HG03108 (cell line): ENCODE results near the gene SCD5.

Source experiments
- ATAC-seq: cut with Tn5 transposase; IDR thresholded peaks from one replicate; pipeline ENCODE4 v1.9.1; 2021; ENCODE audit warnings: moderate library complexity; ENCODE audit not compliant: unreplicated experiment

SCD5 gene

DNA sequence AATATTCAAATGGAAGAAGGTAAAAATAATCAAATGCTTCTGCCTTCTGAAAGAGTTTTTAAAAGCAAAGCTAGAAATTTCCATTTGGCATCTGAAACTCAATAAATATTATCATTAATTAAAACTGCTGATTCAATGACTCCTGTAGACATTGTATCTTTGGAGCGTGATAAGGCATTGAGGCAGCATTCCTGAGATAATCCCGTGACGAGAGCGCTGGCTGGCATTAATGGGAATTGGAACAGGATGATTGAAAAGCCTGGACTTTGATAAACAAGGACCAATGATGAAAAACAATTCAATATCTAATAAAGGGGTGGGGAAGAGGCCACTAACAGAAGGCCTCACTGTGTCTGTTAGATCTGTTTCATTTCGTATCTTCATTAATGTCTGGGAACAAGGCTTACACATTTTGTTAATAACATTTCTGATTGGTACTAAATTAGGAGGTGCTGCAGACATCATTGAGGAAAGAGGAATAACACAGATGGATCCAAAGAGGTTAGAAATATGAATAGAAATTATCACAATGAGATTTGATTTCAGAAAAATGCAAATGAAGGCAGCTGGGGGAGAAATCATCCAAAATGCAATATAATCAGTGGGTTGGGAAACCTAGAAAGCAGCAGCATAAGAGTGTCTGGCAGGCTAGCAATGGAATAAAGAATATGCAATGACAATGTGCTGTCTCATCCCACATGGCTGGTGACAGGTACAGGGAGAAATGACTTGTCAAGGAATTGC is 102.3 kb downstream of the SCD5 start:
- ATAC-seq = no peak

DNA sequence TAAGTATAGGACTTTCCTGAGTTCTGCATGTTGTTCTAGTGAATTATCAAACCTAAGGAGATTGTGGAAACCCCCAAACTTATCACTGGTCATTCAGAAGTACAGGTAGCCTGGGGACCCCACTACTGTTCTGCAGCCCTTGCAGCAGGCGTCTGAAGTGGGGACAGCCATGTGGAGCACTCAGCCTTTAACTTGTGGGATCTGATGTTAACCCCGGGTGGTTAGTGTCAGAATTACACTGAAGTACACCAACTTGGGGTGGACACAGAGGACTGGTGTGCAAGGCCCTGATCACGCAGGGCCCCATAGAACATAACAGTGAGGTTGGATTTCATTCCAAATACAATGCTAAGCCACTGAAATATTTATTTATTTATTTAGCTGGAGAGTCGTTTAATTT is 103.7 kb downstream of the SCD5 start:
- ATAC-seq = no peak

GRCh38 chr4:82694046-82694445 is 104.5 kb downstream of the SCD5 start:
- ATAC-seq = no peak

GRCh38 chr4:82692101-82692780 is 106.4 kb downstream of the SCD5 start:
- no peak for ATAC-seq

GRCh38 chr4:82691431-82691830 is 107.2 kb downstream of the SCD5 start:
- no peak for ATAC-seq

GRCh38 chr4:82688091-82688795 is 110.4 kb downstream of the SCD5 start:
- ATAC-seq = no peak

DNA sequence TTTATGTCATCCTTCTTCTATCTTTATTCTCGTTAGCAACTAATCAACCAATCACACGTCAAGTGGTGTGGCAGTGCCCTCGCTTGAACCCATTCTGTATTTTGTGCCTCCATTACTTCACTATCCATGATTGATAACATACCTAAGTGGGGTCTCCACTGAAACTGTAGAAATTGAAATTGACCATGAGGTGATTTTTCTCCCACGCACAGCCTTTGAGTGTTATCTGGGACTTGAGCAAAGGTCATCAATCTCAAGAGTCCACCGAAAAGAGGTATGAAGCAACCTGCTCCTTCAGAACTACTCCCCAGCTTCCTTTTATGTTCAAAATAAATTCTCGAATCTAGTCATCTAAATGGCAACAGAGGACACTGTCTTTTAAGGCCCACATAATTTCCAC is 111.1 kb downstream of the SCD5 start:
- no peak for ATAC-seq

DNA sequence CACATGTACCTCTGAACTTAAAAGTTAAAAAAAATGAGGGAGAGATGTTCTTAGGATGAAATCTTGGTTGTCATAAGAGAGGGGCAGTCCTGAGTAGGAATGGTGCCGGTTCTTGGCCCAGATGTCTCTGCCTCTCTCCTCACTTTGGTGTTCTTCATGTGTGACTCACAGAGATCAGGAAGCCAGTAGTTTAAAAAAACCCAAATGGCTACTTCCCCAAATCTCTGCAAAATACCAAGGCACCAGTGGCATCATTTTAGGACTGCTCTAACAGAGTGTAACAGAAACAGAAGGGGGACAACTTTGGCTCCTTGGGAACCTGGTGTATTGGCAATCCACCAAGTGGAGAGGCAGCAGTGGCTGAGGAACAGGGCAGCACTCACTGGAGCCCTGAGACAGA is 116.8 kb downstream of the SCD5 start:
- no peak for ATAC-seq

- no peak for ATAC-seq
These were observed 117.8 kb downstream of the SCD5 start for GRCh38 chr4:82680834-82681233.

GRCh38 chr4:82679531-82679930 is 119.1 kb downstream of the SCD5 start:
- ATAC-seq = no peak

DNA sequence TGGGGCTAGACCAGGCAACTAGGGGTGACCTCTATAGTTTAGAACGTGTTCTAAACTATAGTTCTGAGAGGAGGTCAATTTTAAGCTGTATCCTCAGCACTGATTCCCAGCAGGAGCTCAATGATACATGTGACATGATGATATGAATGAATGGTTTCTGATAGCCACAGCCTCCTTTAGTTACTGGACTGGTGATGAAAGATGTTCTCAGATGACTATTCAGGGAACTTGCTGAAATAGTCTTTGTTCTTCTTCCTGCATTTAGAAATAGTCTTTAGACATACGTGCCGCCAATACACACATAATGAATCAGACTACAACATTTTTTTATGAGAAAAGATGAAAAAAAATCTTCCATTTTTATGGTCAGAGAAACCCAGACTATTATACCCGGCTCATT is 120.5 kb downstream of the SCD5 start:
- ATAC-seq = no peak

GRCh38 chr4:82677327-82677726 is 121.3 kb downstream of the SCD5 start:
- ATAC-seq = no peak

DNA sequence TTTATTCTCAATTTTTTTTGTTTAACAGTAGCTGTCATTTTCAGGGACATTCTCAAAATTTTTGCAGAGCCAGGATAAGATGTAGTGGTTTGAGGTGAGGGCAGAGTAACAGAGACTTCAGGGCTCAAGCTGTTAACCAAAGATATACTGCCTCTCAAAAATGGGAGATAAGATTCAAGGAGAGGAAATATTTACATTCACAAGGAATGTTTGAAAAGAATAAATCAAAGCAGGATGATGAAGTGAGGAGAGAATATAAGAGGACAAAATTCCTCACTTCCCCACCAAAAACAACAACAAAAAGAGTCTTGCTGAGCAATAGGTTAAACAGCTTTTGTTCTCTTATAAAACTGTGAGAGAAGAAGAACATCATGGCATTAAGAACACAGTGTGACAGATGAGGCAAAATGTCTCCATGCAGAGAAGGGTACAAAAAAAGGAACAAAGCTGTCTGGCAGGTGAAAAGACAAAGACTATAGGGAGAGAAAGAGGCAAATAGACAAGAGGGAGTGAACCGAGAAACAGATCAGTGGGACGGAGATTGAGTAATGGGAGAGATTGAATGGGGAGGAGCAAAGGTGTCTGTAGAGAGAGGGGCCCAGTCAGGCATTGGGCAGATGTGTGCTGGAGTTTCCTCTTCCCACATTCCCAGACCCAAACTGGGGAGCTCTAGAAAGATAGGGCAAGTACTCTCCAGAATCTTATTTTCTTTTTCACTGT is 130.7 kb downstream of the SCD5 start:
- no peak for ATAC-seq

DNA sequence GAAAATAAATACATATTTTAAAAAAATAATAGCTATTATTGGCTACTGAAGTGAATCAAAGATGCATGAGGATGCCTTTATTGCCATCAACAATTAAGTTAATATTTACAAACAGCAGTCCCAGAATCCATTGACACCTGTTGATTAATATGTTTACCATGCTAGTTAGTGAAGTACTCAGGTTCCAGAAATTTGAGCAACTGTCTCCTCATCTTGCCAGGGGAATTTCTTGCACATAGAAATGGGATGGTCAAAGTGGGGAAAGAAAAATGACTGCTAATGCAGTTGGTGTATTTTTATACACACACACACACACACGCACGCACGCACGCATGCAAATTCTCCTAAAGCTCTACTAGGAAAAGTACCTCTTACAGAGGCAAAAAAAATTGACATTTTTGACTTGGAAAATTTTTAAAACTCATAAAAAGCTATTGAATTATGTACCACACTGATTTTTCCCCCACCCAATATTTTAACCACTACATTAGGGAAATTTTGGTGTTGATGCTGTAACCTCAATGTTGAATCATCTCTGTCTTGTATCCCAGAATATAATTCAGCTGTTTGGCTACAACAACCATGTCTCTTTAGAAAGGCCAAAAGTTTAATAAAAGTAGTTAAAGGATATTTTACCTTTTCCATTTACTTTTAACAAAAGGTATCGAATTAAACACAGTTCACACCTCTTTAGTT is 131.5 kb downstream of the SCD5 start:
- ATAC-seq = no peak

DNA sequence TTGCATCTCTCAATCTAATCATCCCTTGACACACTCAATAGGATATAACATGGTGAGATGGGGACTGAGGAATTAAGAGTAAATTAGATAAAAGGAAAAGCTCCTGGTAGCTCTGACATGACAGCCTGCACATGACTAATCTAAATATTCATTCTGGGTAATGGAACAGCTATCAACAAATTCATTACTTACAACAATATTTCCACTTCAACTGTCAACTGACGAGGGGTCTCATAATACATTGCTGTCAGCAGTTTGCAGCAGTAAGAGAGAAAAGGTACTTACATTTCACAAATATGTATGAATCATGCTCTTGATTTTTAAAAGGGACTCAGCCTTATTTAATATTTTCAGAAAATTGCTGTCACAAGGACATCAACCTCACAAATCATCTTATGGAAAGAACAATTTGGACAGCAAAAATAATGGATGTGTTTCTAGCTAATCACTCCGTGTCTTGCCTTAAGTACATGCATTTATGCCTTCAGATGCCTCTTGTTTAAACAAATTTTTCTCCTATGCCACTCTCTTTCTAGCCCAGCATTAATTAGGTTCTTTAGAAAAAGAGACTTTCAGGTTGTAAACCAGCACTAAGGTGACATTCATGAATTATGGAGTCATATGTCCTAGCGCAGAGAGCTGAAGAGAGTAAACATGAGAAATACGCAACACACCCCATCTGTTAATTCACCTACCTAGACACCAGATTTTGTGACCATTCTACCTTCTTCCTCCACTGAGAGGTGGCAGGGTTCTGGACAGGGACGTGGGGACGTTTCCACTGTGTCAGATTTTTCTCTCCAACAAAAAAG is 137.2 kb downstream of the SCD5 start:
- ATAC-seq = no peak

DNA sequence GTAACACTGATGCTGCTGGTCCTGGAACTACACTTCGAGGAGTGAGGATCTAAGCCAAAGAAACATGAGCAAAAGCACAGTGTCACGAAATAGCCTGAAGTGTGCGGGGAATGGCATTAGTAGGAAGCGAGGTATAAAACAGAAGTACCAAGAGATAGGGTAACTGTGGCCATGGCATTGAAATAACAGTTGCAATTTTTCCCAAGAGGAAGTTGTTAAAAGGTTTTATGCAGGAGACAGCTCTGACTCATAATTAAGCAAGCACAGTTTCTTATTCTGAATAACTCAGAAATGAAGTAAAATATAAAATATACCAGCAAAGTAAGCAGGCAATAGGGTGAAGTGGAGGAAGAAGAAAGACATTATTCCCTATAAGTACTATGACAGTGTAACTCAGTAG is 146.5 kb downstream of the SCD5 start:
- no peak for ATAC-seq

DNA sequence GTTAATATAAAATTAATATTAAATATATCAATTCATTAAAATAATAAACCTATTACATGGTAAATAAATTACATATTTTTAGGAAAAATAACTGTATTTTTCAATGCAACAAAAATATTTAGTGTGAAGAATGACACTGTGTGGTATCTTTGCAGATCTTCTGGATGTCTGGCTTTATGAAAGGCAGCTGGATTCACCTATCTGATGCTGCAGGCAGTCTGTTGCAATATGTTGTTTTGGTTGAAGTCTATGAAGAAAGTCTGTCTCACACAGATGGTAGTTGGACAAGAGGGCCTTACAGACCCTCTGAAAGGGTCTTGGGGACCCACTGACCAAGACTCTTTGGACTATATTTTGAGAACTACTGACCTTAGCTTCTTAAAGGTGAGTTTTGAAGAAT is 147.7 kb downstream of the SCD5 start:
- no peak for ATAC-seq

- ATAC-seq = no peak
These were observed 150.2 kb downstream of the SCD5 start for GRCh38 chr4:82648356-82648755.

DNA sequence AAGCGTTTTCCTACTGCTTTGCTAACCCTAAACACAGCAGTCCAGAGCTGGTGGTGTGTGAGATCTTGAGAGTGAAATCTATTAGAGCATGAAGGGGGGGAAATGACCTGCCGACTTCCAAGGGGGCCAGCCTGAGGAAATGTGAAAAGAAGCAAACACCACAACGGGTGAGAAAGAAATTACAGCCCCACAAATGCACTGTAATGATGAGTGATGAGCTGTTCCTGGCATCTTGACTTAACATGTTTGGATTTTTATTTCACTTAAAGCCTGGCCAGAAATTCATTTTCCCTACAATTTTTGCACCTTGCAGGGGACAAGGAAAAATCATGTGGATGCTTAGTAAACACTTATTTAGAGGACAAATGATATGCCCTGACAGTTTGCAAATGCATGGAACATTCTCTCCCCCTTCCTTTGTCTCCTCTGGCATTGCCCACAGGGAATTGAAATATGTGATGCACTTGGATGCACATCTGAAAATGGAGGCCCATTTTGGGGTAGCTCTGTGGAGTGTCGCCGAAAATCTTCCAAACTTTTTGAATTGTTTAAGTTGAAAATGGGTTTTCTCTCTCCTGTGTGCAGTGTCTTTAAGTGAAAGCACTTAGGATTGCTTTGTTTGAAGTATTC is 152.5 kb downstream of the SCD5 start:
- no peak for ATAC-seq

- ATAC-seq = no peak
These were observed 153.9 kb downstream of the SCD5 start for GRCh38 chr4:82644734-82645126.
